ENCODE data around the gene NCSTN.

GRCh38 chr1:160371346-160371631 lies 28.1 kb downstream of the NCSTN start:
- TF ChIP-seq MYBL2 (IDR thresholded peaks at IDR 0.05; ENCODE audit: low read depth) (no peak), MYBL2 (CRISPR knock-in tag; IDR thresholded peaks at IDR 0.05; ENCODE audit: borderline replicate concordance) (no peak)
- TF ChIP-seq, protein P1, sequence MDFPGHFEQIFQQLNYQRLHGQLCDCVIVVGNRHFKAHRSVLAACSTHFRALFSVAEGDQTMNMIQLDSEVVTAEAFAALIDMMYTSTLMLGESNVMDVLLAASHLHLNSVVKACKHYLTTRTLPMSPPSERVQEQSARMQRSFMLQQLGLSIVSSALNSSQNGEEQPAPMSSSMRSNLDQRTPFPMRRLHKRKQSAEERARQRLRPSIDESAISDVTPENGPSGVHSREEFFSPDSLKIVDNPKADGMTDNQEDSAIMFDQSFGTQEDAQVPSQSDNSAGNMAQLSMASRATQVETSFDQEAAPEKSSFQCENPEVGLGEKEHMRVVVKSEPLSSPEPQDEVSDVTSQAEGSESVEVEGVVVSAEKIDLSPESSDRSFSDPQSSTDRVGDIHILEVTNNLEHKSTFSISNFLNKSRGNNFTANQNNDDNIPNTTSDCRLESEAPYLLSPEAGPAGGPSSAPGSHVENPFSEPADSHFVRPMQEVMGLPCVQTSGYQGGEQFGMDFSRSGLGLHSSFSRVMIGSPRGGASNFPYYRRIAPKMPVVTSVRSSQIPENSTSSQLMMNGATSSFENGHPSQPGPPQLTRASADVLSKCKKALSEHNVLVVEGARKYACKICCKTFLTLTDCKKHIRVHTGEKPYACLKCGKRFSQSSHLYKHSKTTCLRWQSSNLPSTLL (IDR thresholded peaks at IDR 0.05): no peak
